ENCODE measurements around the gene SESN2. TPM values are rescaled to one million over a fixed set of nuclear protein-coding genes. Genes with fewer than 3 reads are reported as not detected.

Gene SESN2
- total RNA-seq, 1 experiment from 2014 or later: 6.9 TPM

DNA sequence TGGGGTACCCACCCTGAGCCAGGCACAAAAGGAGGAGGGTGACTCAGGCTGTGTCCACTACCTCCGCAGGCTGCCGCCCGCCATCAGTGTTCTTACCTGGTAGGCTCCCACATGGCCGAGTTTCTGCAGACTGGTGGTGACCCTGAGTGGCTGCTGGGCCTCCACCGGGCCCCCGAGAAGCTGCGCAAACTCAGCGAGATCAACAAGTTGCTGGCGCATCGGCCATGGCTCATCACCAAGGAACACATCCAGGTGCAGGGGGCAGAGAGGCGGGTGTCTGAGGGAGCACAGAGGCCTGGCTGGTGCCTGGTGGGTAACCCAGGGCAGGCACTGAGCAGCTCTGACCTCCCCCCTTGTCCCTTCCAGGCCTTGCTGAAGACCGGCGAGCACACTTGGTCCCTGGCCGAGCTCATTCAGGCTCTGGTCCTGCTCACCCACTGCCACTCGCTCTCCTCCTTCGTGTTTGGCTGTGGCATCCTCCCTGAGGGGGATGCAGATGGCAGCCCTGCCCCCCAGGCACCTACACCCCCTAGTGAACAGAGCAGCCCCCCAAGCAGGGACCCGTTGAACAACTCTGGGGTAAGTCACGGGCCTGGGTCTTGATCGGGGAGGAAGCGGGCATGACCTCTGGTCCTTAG is 13.0 kb downstream of the SESN2 start:
- Histone ChIP-seq H3K9me3 (ENCODE audit: low read length) (no peaks in the 10 kb centered on the region), H3K9ac (ENCODE audit: low read length) (no peak overlapping the region), H3K27ac (ENCODE audit: low read length) (no peak overlapping the region), H3K27me3 (ENCODE audit: low read length) (no peaks in the 10 kb centered on the region), H4K20me1 (ENCODE audit: low read length) (no peaks in the 10 kb centered on the region), H3K4me2 (ENCODE audit: low read length) (no peak overlapping the region), H3K36me3 (ENCODE audit: low read depth, low read length) (no peaks in the 10 kb centered on the region), H3F3A (ENCODE audit: low read length, unreplicated experiment) (no peaks in the 10 kb centered on the region), H3K4me1 (ENCODE audit: insufficient read depth, low read length) (no peaks in the 10 kb centered on the region), H3K9me2 (replicated peaks; ENCODE audit: low read length) (no peaks in the 10 kb centered on the region), H3K79me2 (ENCODE audit: low read length) (peaks cover 6% of the 10 kb centered on the region; the same call in 1 of the 2 replicates), H3K4me3 (ENCODE audit: low read length) (no peak overlapping the region), H2AFZ (ENCODE audit: low read length) (no peak overlapping the region)
- ATAC-seq (no peak), DNase-seq (no peak)
- no TSS peak for BruUV-seq (replicated peaks)
- ChIA-PET POLR2A (ENCODE audit: unreplicated experiment) (no interaction called here), CTCF (no interaction called here)
- TF ChIP-seq, protein P1, sequence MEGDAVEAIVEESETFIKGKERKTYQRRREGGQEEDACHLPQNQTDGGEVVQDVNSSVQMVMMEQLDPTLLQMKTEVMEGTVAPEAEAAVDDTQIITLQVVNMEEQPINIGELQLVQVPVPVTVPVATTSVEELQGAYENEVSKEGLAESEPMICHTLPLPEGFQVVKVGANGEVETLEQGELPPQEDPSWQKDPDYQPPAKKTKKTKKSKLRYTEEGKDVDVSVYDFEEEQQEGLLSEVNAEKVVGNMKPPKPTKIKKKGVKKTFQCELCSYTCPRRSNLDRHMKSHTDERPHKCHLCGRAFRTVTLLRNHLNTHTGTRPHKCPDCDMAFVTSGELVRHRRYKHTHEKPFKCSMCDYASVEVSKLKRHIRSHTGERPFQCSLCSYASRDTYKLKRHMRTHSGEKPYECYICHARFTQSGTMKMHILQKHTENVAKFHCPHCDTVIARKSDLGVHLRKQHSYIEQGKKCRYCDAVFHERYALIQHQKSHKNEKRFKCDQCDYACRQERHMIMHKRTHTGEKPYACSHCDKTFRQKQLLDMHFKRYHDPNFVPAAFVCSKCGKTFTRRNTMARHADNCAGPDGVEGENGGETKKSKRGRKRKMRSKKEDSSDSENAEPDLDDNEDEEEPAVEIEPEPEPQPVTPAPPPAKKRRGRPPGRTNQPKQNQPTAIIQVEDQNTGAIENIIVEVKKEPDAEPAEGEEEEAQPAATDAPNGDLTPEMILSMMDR (conservative IDR thresholded peaks at IDR 0.05; ENCODE audit: low read depth, low read length): no peak
- no peak for TF ChIP-seq EZH2phosphoT487 (IDR thresholded peaks at IDR 0.05; ENCODE audit: borderline replicate concordance, low read length)
- TF ChIP-seq EZH2 (IDR thresholded peaks at IDR 0.05; ENCODE audit: low read length, unreplicated experiment): no peak
- intact Hi-C loops (cut with micrococcal nuclease): no loop called here

DNA sequence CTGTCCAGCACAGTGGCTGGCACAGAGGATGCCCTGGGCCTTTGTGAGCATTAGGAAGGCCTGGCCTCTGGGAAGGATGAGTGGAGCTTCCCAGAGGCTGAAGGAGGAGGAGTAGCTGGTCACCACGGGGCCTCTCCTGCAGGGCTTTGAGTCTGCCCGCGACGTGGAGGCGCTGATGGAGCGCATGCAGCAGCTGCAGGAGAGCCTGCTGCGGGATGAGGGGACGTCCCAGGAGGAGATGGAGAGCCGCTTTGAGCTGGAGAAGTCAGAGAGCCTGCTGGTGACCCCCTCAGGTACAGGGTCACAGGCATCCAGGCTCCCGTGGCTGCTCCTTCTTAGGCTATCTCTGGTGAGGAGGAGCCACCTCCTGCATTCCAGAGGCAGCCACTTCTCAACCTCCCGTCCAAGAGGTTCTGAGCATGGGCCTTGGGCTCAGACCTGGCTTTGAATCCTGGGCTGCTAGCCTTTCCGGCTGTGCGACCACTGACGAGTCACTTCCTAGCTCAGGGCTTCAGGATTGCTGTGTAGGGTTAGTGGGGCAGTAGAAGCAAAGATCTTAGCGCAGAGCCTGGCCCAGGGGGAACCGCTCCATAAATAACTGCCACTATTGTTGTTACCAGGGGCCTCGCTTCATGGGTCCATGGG is 14.0 kb downstream of the SESN2 start:
- no peaks in the 10 kb centered on the region for H3K9me3 ChIP-seq (ENCODE audit: low read length)
- H3K9ac ChIP-seq (ENCODE audit: low read length): no peak overlapping the region
- DNase-seq (peak; percentile 37), ATAC-seq (peak; percentile 49)
- CTCF ChIA-PET: no interaction called here
- intact Hi-C loops (cut with micrococcal nuclease): no loop called here
- H3F3A ChIP-seq (ENCODE audit: low read length, unreplicated experiment): no peaks in the 10 kb centered on the region
- no TSS peak for BruUV-seq (replicated peaks)
- no peaks in the 10 kb centered on the region for H3K4me1 ChIP-seq (ENCODE audit: insufficient read depth, low read length)
- H2AFZ ChIP-seq (ENCODE audit: low read length): no peak overlapping the region
- POLR2A ChIA-PET (ENCODE audit: unreplicated experiment): no interaction called here
- no peak overlapping the region for H3K4me3 ChIP-seq (ENCODE audit: low read length)
- no peaks in the 10 kb centered on the region for H3K27me3 ChIP-seq (ENCODE audit: low read length)
- H3K9me2 ChIP-seq (replicated peaks; ENCODE audit: low read length): no peaks in the 10 kb centered on the region
- H3K27ac ChIP-seq (ENCODE audit: low read length): no peak overlapping the region
- no peaks in the 10 kb centered on the region for H3K79me2 ChIP-seq (ENCODE audit: low read length)
- H3K4me2 ChIP-seq (ENCODE audit: low read length): no peak overlapping the region
- H3K36me3 ChIP-seq (ENCODE audit: low read depth, low read length): no peaks in the 10 kb centered on the region
- no peaks in the 10 kb centered on the region for H4K20me1 ChIP-seq (ENCODE audit: low read length)
- TF ChIP-seq EZH2phosphoT487 (IDR thresholded peaks at IDR 0.05; ENCODE audit: borderline replicate concordance, low read length): no peak
- no peak for TF ChIP-seq EZH2 (IDR thresholded peaks at IDR 0.05; ENCODE audit: low read length, unreplicated experiment)
- TF ChIP-seq, protein P1 (conservative IDR thresholded peaks at IDR 0.05; ENCODE audit: low read depth, low read length): no peak

DNA sequence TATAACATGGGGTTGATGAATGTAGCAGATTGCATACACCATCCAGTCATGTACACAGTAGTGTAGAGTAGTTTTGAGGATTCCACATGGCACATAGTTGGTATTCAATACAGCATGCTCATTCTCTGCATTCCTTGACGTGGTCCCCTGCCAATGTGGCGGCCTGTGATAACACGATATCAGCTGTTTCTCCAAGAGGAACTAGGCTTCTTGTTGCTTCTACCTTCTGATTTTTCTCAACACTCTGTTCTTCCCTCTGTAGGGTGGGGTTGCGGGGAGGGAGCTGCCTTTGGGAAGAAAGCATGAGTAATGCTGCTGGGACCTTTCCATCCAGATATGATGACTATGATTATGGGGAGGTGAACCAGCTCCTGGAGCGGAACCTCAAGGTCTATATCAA is 19.4 kb downstream of the SESN2 start:
- no peak for ATAC-seq
- no peaks in the 10 kb centered on the region for H4K20me1 ChIP-seq (ENCODE audit: low read length)

More for the DNA sequence above, 19.4 kb downstream of the SESN2 start:
- Histone ChIP-seq H3K36me3 (ENCODE audit: low read depth, low read length) (no peaks in the 10 kb centered on the region; the same call in 1 of the 2 replicates), H3K9ac (ENCODE audit: low read length) (no peak overlapping the region), H2AFZ (ENCODE audit: low read length) (no peak overlapping the region), H3K27me3 (ENCODE audit: low read length) (no peaks in the 10 kb centered on the region), H3K9me2 (replicated peaks; ENCODE audit: low read length) (no peaks in the 10 kb centered on the region), H3K4me2 (ENCODE audit: low read length) (no peak overlapping the region), H3K79me2 (ENCODE audit: low read length) (no peaks in the 10 kb centered on the region), H3F3A (ENCODE audit: low read length, unreplicated experiment) (no peaks in the 10 kb centered on the region), H3K4me3 (ENCODE audit: low read length) (no peak overlapping the region), H3K9me3 (ENCODE audit: low read length) (no peaks in the 10 kb centered on the region), H3K27ac (ENCODE audit: low read length) (no peak overlapping the region), H3K4me1 (ENCODE audit: insufficient read depth, low read length) (no peaks in the 10 kb centered on the region)
- ChIA-PET CTCF (no interaction called here), POLR2A (ENCODE audit: unreplicated experiment) (no interaction called here)
- no TSS peak for BruUV-seq (replicated peaks)
- no peak for DNase-seq
- no peak for TF ChIP-seq EZH2phosphoT487 (IDR thresholded peaks at IDR 0.05; ENCODE audit: borderline replicate concordance, low read length)
- TF ChIP-seq, protein P1 (conservative IDR thresholded peaks at IDR 0.05; ENCODE audit: low read depth, low read length): no peak
- no peak for TF ChIP-seq EZH2 (IDR thresholded peaks at IDR 0.05; ENCODE audit: low read length, unreplicated experiment)
- intact Hi-C loops (cut with micrococcal nuclease): no loop called here
